ENCODE results near the gene EPAS1. TPM values are rescaled to one million over a fixed set of nuclear protein-coding genes. Genes with fewer than 3 reads are reported as not detected.

EPAS1 gene
- total and polyA plus RNA-seq, 9 of the 15 experiments (the other 6 are each of a cell fraction or from before 2014, with no cell fraction given) = 0.25 to 11.2 (median 4.1) TPM

GRCh38 chr2:46298522-46299353 is 1.5 kb downstream of the EPAS1 start (continued):
- TF ChIP-seq PCBP1 (IDR thresholded peaks at IDR 0.05; ENCODE audit: low read depth, low read length, poor library complexity, severe bottlenecking) = peak; percentile 63
- peak; percentile 50; the same call in 1 of the 2 replicates for TF ChIP-seq GABPB1 (CRISPR knock-in tag; IDR thresholded peaks at IDR 0.05)
- TF ChIP-seq RBBP5 (IDR thresholded peaks at IDR 0.05; ENCODE audit: borderline replicate concordance, insufficient read depth, low read length, poor library complexity, severe bottlenecking) = peak; percentile 43
- peak; percentile 74 for TF ChIP-seq RBFOX2 (IDR thresholded peaks at IDR 0.05; ENCODE audit: low read depth, low read length)
- TF ChIP-seq HDAC8 (tag; IDR thresholded peaks at IDR 0.05) = no peak
- 0 out of 2 replicates have a peak, but pooled peaks have one; percentile 51 for TF ChIP-seq RBM14 (IDR thresholded peaks at IDR 0.05; ENCODE audit: borderline replicate concordance, insufficient read depth, low read depth, low read length)
- peak; percentile 55; the same call in 1 of the 2 replicates for TF ChIP-seq POLR2G (IDR thresholded peaks at IDR 0.05; ENCODE audit: low read depth, low read length)
- peak; percentile 28; the same call in 1 of the 2 replicates for TF ChIP-seq REST (IDR thresholded peaks at IDR 0.05; ENCODE audit: borderline replicate concordance)
- TF ChIP-seq REST (CRISPR knock-in tag; IDR thresholded peaks at IDR 0.05; ENCODE audit: low read depth) = no peak
- TF ChIP-seq CCNT2 (IDR thresholded peaks at IDR 0.05; ENCODE audit: borderline replicate concordance, extremely low read depth, insufficient read length, low read depth, low read length) = peak; percentile 70
- peak; percentile 86 for TF ChIP-seq L3MBTL2 (IDR thresholded peaks at IDR 0.05)
- peak in 1 of 2 experiments; percentile 37; a peak in 1 of 3 replicates for TF ChIP-seq CBX3 (IDR thresholded peaks at IDR 0.05; ENCODE audit: borderline replicate concordance in 1 of 2, low read length in 2 of 2)
- peak; percentile 30; the same call in 1 of the 2 replicates for TF ChIP-seq KLF1 (tag; IDR thresholded peaks at IDR 0.05)
- TF ChIP-seq PHF20 (IDR thresholded peaks at IDR 0.05; ENCODE audit: partially characterized antibody) = peak; percentile 60
- 0 out of 2 replicates have a peak, but pooled peaks have one; percentile 52 for TF ChIP-seq ZNF232 (CRISPR knock-in tag; IDR thresholded peaks at IDR 0.05)
- 0 out of 2 replicates have a peak, but pooled peaks have one; percentile 31 for TF ChIP-seq ARID3B (CRISPR knock-in tag; IDR thresholded peaks at IDR 0.05; ENCODE audit: borderline replicate concordance)
